Choroid plexus epithelial cell (primary cell): ENCODE results near the gene LRRC4C.

Experiments
- DNase-seq: peaks from one replicate; pipeline ENCODE4 v3.0.0-alpha.2; 2010; ENCODE audit warnings: low read depth
- H3K4me3 ChIP-seq: 2 replicates; pipeline ENCODE4 v1.5.1; 2011; ENCODE audit warnings: low read depth, mild to moderate bottlenecking, control low read depth, low read length, moderate library complexity
- CTCF ChIP-seq: conservative IDR thresholded peaks from 2 replicates; pipeline ENCODE4 v1.5.1; 2011; ENCODE audit warnings: low read depth, mild to moderate bottlenecking, control low read depth, inconsistent platforms, low read length, moderate library complexity

LRRC4C gene

GRCh38 chr11:40228662-40229061, 1230.8 kb downstream of the LRRC4C start:
- no peak for TF ChIP-seq CTCF
- DNase-seq: no peak
- no peak overlapping the region for H3K4me3 ChIP-seq

- no peak for TF ChIP-seq CTCF
- no peak for DNase-seq
Measured at GRCh38 chr11:40227730-40228129, 1231.7 kb downstream of the LRRC4C start.

GRCh38 chr11:40226654-40227053, 1232.8 kb downstream of the LRRC4C start:
- no peak for DNase-seq
- no peak for TF ChIP-seq CTCF
- no peak overlapping the region for H3K4me3 ChIP-seq

More at GRCh38 chr11:40227730-40228129, 1231.7 kb downstream of the LRRC4C start:
- H3K4me3 ChIP-seq: no peak overlapping the region

DNA sequence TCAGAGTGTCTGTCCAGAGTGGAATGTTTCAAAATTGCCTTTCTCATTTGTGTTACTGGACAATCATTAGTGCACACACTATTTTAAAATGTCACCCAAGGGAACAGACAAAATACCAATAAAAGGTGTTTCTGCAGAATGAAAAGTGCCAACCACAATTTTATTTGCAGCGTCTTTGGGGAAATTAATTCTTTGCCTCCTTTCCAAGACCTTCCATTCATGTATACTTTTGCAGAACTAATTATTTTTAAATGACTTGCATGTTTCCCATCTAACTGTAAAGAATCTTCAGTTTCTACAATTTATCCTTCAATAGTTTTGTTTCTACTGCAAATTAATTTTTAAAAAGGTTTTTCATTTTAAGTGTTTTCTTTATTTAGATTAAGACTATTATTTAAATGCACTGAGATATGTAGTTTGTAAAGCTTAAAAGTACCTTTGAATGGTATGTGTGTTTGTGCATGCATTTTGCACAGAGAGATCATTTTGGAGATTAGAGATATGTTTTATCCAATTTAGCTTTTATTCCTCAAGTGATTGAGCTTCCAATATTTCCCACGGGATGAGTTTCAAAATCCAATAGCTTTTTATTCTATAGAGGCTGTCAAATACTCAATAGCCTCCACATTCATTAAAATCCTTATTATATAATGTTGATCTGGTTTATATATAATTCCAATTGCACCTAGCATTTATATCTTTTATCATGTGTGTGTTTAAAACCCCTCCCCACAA, 1235.7 kb downstream of the LRRC4C start:
- no peak for TF ChIP-seq CTCF
- no peak for DNase-seq
- H3K4me3 ChIP-seq: no peak overlapping the region

DNA sequence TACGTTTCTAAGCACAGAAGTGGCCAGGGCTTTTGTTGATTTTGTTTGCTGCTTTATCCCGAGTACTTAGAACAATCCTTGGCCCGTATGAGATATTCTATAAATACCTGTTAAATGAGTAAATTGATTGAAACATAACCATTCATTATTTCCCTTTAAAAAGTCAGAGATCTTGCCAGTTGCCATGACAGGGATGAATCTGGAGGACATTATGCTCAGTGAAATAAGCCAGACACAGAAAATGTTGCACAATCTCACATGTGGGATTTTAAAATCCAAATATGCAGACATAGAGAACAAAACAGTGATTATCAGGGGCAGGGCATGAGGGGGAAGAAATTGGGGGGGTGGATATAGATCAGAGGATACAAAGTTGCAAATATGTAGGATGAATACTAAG, 1240.1 kb downstream of the LRRC4C start:
- DNase-seq: no peak
- TF ChIP-seq CTCF: no peak
- H3K4me3 ChIP-seq: no peak overlapping the region

DNA sequence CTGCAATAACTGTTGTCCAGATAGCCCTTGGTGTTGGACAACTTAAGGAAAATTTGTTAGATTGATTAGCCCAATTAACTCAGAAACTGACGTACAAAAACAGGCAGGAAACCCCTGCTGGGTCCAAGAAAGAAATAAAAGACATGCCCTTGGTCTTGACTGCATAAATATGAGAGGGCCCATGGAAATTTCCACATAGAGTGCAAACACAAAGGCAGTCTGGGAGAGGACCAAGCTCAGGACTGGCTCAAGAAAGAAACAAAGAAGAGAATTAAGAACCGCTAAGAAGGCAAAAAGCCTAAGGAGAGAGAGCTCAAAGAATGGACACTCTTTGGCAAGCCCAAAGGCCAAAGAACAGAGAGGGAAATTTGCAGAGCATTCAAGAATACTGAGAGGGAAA, 1243.9 kb downstream of the LRRC4C start:
- no peak for DNase-seq
- no peak overlapping the region for H3K4me3 ChIP-seq
- TF ChIP-seq CTCF: no peak

DNA sequence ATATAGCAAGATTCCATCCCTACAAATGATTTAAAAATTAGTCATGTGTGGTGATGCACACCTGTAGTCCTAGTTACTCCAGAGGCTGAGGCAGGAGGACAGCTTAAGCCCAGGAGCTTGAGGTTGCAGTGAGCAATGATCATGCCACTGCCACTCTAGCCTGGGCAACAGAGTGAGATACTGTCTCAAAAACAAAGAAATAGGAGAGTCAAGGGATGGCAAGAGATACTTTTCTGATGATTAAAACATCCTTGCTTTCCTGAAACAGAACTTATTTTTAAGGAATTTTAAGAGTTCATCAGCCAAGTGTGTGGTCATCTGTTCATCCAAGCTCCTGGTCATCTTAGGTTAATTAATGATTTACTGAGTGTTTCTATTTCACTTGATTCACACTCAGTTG, 1252.0 kb downstream of the LRRC4C start:
- no peak for DNase-seq
- no peak for TF ChIP-seq CTCF

More for the DNA sequence above, 1252.0 kb downstream of the LRRC4C start:
- H3K4me3 ChIP-seq: no peak overlapping the region
